ENCODE measurements around the gene EBF4. TPM values are rescaled to one million over a fixed set of nuclear protein-coding genes. Genes with fewer than 3 reads are reported as not detected.
"Not testable (repeated sequence)": the region's sequence is repeated elsewhere in the genome, so short reads cannot be mapped to it uniquely, and the experiment has no call there.

Gene EBF4
- total and polyA plus RNA-seq, 7 donors: 0.42 to 1.9 (median 1.2) TPM

DNA sequence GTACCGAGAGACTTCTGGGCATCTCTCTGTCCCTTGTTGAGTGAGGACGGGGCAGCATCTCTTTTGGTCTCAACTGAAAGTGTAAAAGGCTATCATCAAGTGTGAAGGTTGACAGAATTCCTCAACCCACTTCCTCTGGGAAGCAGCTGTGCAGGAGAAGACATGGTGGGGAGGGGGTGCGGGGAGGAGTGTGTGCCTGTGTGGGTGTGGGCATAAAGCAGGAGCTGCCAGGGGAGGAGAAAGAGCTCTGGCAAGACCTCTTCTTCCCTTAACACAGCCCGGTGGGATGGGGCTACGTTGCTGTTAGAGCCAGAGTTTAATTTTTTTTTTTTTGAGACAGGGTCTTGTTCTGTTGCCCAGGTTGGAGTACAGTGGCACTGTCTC, 76.0 kb downstream of the EBF4 start:
- no peaks in the 10 kb centered on the region for H3K4me1 ChIP-seq
- WGBS, 3 donors: 23 to 35% (median 27%) methylated on average over 5 of the region's 5 CpGs
- TF ChIP-seq, protein P1, sequence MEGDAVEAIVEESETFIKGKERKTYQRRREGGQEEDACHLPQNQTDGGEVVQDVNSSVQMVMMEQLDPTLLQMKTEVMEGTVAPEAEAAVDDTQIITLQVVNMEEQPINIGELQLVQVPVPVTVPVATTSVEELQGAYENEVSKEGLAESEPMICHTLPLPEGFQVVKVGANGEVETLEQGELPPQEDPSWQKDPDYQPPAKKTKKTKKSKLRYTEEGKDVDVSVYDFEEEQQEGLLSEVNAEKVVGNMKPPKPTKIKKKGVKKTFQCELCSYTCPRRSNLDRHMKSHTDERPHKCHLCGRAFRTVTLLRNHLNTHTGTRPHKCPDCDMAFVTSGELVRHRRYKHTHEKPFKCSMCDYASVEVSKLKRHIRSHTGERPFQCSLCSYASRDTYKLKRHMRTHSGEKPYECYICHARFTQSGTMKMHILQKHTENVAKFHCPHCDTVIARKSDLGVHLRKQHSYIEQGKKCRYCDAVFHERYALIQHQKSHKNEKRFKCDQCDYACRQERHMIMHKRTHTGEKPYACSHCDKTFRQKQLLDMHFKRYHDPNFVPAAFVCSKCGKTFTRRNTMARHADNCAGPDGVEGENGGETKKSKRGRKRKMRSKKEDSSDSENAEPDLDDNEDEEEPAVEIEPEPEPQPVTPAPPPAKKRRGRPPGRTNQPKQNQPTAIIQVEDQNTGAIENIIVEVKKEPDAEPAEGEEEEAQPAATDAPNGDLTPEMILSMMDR (IDR thresholded peaks at IDR 0.05): no peak
- H3K27me3 ChIP-seq (ENCODE audit: insufficient read depth in 3 of 3, low read length in 2 of 3): peaks cover 0 to 40% (median 5%) of the 10 kb centered on the region in 3 donors
- no peaks in the 10 kb centered on the region for H3K36me3 ChIP-seq (ENCODE audit: insufficient read depth in 1 of 2, low read depth in 1 of 2)
- no peak overlapping the region for H3K4me3 ChIP-seq
- DNase-seq: no peak
- H3K9me3 ChIP-seq: no peaks in the 10 kb centered on the region
- intact Hi-C loops (cut with DNase I): no loop called here
- no peak for ATAC-seq
- H3K27ac ChIP-seq: no peak overlapping the region

- peaks cover 0 to 26% (median 6%) of the 10 kb centered on the region in 3 donors for H3K27me3 ChIP-seq (ENCODE audit: insufficient read depth in 3 of 3, low read length in 2 of 3)
- H3K4me1 ChIP-seq; H3K27ac ChIP-seq; intact Hi-C loops (cut with DNase I); H3K9me3 ChIP-seq; H3K4me3 ChIP-seq; DNase-seq; H3K36me3 ChIP-seq (ENCODE audit: insufficient read depth in 1 of 2, low read depth in 1 of 2); ATAC-seq: not testable (repeated sequence)
- 91 to 94% (median 93%) methylated on average over 12 of the region's 12 CpGs for WGBS, 3 donors
Observed at GRCh38 chr20:2770091-2770490, 77.5 kb downstream of the EBF4 start.

DNA sequence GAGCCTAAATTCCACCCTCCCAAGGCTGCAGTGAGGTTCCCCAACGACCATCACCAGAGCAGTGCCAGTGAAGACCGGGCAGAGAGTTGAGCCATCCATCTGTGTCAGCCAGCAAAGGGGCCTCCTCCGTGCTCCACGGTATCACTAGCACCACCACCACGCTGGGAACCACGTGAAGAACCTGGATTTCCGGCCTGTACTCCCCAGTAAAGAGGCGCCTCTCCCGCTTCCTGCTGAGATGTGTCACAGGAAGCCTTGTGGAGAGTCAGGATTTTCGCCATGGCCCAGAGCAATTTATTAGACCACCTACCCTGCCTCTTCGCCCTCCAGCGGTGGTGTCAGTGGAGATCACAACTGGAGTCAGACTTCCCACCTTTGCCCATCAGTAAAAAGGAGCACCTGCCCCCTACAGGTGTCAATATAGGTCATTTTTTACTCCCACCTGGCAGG, 79.1 kb downstream of the EBF4 start:
- H3K36me3 ChIP-seq (ENCODE audit: insufficient read depth in 1 of 2, low read depth in 1 of 2): no peaks in the 10 kb centered on the region
- H3K9me3 ChIP-seq: peaks cover 5% of the 10 kb centered on the region
- ATAC-seq (no peak), DNase-seq (no peak)
- H3K27me3 ChIP-seq (ENCODE audit: insufficient read depth in 3 of 3, low read length in 2 of 3): peaks cover 3 to 18% (median 6%) of the 10 kb centered on the region in 3 donors
- TF ChIP-seq, protein P1 (IDR thresholded peaks at IDR 0.05): no peak
- no peaks in the 10 kb centered on the region for H3K4me1 ChIP-seq
- H3K27ac ChIP-seq: no peak overlapping the region
- 36 to 40% (median 40%) methylated on average over 12 of the region's 12 CpGs for WGBS, 3 donors
- intact Hi-C loops (cut with DNase I): no loop called here
- no peak overlapping the region for H3K4me3 ChIP-seq

DNA sequence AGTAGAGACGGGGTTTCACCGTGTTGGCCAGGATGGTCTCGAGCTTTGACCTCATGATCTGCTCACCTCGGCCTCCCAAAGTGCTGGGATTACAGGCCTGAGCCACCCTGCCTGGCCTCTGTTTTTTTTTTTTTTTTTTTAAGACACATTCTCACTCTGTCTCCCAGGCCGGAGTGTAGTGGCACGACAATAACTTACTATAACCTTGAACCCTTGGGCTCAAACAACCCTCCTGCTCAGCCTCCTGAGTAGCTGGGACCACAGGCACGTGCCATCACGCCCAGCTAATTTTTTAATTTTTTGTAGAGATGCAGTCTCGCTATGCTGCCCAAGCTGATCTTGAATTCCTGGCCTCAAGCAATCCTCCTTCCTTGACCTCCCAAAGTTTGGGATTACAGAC, 81.2 kb downstream of the EBF4 start:
- H3K27ac ChIP-seq: no peak overlapping the region
- no peaks in the 10 kb centered on the region for H3K4me1 ChIP-seq
- no peak overlapping the region for H3K4me3 ChIP-seq
- WGBS, 3 donors: 77 to 89% (median 85%) methylated on average over 9 of the region's 9 CpGs
- H3K9me3 ChIP-seq: peaks cover 5% of the 10 kb centered on the region
- H3K36me3 ChIP-seq (ENCODE audit: insufficient read depth in 1 of 2, low read depth in 1 of 2): no peaks in the 10 kb centered on the region
- H3K27me3 ChIP-seq (ENCODE audit: insufficient read depth in 3 of 3, low read length in 2 of 3): peaks cover 3 to 5% (median 4%) of the 10 kb centered on the region in 3 donors
- DNase-seq (no peak), ATAC-seq (no peak)
- TF ChIP-seq, protein P1 (IDR thresholded peaks at IDR 0.05): no peak
- intact Hi-C loops (cut with DNase I): no loop called here

DNA sequence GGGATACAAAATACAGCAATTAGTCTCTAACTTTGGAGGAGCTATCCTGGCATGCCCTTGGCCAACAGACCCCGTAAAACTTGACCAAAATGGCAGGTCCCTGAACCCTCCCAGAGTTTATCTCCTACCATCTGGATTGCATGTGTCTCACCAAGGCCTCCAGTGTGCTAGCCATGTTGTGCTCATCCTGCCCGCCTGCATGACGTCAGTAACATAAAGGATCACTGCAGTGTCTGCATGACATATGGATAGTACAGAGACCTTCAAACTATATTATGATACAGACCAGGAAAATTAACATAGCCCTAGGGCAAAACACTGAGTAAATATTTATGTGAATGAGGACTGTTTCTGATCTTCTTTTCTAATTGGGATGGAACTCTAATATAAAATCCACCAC, 82.6 kb downstream of the EBF4 start:
- Histone ChIP-seq H3K4me1 (no peaks in the 10 kb centered on the region), H3K27ac (no peak overlapping the region), H3K9me3 (peaks cover 5% of the 10 kb centered on the region), H3K4me3 (no peak overlapping the region), H3K27me3 (ENCODE audit: insufficient read depth in 3 of 3, low read length in 2 of 3) (peaks cover 3 to 5% (median 4%) of the 10 kb centered on the region in 3 donors), H3K36me3 (ENCODE audit: insufficient read depth in 1 of 2, low read depth in 1 of 2) (no peaks in the 10 kb centered on the region)
- no peak for ATAC-seq
- WGBS, 3 donors: 84 to 92% (median 90%) methylated on average over 3 of the region's 3 CpGs
- no peak for DNase-seq
- intact Hi-C loops (cut with DNase I): no loop called here
- TF ChIP-seq, protein P1 (IDR thresholded peaks at IDR 0.05): no peak
